D341Med (cell line): ENCODE data around the gene ACKR2.
"Not testable (repeated sequence)": the region's sequence is repeated elsewhere in the genome, so short reads cannot be mapped to it uniquely, and the experiment has no call there.

Source experiments
- DNase-seq: peaks from one replicate; pipeline ENCODE4 v3.0.0; 2012; ENCODE audit warnings: low spot score

The ACKR2 gene

DNA sequence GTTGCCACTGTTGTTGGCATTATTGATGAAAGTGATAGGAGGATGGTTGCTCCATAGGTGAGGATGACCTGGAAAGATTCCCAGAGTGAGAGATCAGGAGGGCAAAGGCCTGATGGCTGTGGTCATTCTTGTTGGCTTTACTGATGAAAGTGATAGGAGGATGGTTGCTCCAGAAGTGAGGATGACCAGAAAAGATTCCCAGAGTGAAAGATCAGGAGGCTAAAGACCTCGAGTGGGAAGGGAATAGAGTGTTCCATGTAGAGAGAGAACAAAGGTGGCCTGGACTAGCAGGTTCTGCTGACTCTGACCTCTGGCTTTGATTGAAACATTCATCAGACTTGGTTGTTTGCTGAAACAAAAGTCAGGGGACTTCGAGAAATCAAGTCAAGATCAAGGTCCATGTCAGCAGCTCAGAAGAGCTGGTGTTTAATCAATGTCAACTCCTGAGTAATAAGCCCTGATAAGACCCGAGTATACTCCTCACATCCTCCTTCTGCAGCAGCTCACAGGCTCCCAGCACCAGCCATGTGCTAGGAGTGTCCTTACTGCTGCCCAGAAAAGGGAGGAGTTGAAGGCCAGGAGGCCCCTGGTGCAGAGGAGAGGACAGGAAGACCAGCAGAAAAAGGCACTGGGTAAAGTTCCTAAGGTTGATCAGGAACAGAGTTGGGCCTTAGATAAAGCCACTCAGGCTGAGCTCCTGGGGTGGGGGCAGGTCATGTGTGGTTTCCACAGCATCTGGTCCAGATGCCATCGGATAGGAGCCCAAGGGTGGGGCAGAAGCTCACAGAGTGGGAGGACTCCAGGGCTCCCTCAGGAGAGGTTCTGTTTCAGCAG, 46.5 kb downstream of the ACKR2 start:
- no peak for DNase-seq

DNA sequence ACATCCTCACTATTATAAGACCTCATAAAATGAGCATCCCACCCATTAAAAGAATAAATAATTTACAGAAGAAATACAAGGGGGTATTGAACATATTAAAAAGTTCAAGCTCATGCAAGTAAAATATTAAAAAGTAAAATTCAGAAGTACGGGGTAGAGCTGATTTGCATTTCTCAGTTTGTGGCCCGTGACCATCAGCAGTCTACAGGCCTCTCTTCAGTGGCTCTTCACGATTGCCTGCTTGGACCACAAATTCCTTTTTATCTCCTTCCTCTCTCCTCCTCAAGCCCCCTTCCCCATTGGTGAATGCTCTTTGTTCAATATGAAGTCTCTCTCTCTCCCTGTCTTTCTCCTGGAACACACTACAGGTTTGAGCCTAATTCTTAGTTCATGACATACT, 47.3 kb downstream of the ACKR2 start:
- no peak for DNase-seq

DNA sequence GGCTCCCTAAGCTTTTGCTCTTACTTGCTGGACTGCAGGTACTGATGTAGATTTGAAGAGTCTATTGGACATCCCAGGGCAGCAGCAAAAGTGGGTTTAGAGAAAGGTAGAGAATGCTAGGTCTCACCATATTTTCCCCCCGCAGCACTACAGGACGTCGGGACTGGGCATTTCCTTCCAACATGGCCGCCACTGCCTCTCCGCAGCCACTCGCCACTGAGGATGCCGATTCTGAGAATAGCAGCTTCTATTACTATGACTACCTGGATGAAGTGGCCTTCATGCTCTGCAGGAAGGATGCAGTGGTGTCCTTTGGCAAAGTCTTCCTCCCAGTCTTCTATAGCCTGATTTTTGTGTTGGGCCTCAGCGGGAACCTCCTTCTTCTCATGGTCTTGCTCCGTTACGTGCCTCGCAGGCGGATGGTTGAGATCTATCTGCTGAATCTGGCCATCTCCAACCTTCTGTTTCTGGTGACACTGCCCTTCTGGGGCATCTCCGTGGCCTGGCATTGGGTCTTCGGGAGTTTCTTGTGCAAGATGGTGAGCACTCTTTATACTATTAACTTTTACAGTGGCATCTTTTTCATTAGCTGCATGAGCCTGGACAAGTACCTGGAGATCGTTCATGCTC, 55.2 kb downstream of the ACKR2 start:
- DNase-seq: no peak

DNA sequence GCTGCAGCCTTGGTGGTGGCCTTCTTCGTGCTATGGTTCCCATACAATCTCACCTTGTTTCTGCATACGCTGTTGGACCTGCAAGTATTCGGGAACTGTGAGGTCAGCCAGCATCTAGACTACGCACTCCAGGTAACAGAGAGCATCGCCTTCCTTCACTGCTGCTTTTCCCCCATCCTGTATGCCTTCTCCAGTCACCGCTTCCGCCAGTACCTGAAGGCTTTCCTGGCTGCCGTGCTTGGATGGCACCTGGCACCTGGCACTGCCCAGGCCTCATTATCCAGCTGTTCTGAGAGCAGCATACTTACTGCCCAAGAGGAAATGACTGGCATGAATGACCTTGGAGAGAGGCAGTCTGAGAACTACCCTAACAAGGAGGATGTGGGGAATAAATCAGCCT, 56.0 kb downstream of the ACKR2 start:
- DNase-seq: no peak

DNA sequence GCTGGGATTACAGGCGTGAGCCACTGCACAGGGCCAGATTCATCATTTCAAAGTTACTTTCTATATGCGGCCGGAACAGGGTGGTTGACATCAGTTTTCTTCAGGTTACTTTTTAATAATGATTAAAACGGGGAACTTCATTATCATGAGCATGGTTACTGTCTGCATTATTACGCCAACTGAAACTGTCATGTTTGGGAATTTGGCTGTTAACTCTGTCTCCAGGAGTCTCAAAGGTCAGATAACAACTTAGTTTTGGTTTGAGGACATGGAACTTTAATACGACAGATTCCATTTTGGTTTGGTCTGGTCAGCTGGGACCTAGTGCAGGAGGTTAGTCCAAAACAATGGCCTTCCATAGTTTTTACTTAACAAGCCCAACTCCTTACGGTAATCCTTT, 57.9 kb downstream of the ACKR2 start:
- no peak for DNase-seq

DNA sequence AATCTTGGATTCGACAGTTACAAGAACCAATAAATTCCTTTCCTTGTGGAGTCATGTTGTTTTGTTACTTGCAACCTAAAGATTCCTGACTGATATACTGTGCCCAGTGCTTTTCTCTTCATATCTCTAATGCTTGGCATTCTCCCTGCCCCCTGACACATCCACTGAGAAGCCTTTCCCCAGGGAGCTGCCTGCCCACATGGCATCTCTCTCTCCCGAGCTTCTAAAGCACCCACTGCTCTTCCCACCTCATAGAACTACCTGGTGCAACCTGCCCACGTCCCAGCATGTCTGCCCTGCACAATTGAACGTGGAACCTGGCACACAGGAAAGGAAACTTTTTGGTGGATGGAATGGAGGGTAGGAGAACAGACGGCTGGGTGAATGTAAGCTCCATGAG, 59.6 kb downstream of the ACKR2 start:
- no peak for DNase-seq

DNA sequence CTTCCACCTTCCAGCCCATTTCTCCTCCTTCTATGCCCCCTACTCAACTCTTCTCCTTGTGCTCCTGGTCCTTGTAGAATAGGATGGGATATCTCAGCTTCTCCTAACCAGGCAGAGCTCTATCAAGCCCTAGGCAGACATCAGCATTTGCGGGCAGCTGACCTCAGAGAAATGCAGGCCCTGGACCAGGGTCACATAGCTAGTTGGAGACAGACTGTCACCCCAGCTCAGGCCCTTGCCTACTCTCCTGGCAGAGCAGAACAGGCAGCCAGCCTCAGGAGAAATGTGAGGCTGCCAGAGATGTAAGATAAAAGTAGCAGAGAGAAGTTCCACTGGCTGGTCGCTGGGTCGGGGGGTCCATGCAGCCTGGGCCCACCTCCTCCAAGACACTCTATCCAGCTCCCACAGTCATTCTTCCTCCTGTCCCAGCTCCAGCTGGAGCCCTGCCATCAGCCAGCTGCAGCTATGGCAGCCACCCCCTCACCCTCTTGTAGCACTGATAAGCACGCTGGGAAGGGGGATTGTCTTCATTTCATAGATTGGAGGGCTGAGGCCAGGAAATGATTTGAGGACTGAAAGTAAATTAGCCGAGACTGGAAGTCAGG, 62.4 kb downstream of the ACKR2 start:
- DNase-seq: no peak

DNA sequence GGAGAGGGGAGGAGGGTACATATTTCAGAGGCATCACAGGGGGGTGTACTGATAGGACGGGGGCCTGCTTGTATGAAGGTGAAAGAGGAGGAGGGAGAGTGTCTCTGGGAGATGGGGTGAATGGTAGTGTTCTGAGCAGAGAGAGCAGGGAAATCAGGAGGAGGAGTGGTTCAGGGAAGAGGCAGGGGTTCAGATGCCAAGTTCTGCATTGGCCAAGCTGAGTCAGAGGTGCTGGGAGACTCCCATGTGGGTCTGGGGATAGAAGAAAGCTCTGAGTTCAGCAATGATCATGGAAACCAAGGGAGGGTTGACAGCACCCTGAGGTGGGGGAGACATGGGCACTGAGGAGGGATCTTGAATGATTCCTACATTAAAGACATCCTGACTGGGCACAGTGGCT, 63.5 kb downstream of the ACKR2 start:
- DNase-seq: no peak

DNA sequence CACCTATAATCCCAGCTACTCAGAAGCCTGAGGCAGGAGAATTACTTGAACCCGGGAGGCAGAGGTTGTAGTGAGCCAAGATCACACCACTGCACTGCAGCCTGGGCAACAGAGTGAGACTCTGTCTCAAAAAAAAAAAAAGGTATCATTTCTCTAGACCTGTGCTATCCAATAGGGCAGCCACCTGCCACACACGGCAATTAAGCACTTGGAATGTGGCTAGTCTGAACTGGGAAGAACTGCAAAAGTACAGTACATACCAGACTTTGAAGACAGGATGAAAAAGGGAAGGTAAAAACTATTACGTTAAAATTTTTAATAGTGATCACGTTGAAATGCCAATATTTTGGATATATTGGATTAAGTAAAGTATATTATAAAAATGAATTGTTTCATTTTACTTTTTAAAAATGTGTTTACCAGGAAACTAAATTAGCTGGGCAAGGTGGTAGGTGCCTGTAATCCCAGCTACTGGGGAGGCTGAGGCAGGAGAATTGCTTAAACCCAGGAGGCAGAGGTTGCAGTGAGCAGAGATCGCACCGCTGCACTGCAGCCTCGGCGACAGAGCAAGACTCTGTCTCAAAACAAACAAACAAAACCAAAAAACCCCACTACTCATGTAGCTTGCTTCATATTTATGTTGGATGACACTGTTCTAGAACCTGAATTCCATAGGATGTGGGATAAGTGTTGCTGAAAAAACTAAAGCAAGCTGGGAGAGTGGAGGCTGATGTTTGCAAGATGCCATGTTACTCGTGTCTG, 64.2 kb downstream of the ACKR2 start:
- DNase-seq: no peak

DNA sequence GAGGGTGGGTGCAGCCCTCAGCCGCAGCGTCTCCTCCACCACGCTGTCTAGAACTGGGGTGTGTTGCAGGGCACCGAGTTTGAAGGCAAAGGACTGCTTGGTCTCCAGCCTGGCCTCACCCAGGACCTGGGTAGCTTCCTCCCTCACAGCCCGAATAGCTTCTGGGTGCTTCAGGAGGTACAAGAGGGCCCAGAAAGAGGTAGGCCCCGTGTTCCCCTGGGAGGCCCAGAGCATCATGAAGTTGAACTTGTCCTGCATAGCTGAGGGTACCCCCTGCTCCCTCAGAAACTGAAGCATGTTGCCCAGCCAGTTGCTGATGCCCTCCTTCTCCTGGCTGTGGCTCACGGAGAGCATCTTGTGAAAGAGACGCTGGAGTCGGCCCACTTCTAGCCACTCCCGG, 65.5 kb downstream of the ACKR2 start:
- DNase-seq: no peak

DNA sequence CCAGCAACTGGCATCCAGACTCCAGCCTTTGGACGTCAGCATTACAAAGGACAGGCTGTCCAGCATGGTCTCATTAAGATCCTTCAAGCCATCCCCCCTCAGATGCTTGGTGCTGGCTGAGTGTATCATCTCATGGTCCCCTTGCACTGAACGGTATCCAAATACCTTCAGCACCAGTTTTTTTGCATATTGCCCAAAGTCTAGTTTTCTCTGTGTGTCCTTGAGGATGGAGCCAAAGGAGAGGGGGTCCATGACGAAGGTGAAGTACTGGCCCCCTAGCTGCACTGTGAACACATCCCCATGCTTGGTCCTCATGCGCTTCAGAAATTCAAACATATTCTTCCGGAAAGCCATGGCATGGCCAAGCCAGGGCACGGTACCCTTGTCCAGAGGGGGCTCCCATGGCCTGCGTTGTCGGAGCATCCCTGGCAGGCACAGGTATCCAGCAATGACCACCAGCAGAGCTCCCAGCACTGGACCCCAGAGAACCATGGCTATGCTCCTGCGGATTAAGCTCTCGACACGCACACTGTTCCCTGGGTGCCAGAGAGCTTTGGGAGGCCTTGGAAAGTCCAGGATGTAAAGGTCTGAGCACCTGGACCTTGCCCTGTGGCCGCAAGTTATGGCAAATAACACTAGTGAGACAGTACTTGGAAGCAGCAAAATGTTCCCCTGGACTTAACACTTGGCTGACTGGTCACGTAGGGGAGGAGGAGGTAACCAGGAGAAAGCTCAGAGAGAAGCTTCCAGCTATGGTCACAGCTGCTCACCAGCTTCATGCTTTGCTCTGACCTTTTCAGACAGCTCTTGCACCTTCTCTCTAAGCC, 66.3 kb downstream of the ACKR2 start, which contains the start of gene CYP8B1:
TSS of gene CYP8B1 (minus strand) at position 555 of the 827 bp plus-strand sequence. CDS start at position 492, 63 bp downstream.
- no peak for DNase-seq

DNA sequence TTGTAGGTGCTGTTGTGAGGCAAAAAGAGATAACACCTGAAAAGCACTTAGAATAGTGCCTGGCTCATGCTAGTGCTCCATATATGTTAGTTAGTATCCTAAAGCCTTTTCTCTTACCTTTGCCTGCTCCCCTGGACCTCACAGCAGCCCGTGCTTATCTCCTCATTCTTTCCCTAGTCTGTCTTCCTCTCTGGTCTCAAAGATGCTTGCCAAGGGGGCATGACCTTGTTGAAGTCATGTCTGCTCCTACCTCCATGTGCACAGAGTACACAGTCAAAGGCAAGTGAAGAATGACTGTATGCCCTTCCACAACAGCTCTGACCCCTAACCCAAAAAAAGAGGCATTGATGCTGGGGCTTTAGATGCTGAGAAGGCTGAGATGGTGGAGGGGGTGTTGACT, 67.2 kb downstream of the ACKR2 start:
- DNase-seq: no peak

DNA sequence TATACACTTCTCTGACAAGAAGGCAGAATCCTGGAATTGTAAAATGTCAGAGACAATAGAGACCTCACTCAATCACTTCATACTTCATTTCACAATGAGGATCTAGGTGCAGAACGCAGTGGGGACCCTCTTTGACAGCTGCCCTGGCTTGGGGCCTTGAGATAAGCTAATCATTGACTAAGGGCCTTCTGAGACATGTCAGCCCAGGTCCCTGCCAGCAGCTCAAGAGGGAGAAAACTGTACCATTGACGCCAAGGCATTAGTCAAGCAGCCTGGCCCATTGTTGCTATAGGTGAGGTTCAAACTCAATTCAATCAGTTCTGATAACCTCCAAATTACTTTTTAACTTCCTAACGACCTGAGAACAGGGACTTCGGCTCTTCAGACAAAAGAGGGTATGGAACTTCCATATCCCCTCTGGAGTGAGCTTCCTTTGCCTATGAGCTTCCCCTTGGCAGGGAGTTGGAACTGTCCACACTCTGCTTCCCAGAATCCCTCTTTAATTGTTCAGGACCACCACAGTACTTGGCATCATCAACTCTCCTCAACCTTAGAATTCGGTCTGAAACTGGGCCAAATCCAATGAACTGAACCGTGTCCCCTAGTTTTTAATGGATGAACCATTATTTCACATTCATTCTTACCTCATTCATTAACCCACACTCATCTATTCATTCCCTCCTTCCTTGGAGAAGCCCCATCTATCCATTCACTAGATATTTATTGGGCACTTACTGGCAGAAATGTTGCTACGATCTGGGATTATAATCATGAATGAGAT, 67.9 kb downstream of the ACKR2 start:
- no peak for DNase-seq

DNA sequence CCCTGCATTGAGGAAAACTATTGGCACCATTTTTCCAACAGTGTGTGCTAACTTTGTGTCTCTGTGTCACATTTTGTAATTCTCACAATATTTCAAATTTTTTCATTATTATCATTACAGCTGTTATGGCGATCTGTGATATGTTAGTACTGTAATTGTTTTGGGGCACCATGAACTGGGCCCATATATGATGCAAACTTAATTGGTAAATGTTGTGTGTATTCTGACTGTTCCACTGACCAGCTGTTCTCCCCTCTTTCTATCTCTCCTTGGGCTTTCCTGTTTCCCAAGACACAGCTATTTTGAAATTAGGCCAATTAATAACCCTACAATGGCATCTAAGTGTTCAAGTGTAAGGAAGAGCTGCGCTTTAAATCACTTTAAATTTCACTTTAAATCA, 68.6 kb downstream of the ACKR2 start:
- DNase-seq: no peak

DNA sequence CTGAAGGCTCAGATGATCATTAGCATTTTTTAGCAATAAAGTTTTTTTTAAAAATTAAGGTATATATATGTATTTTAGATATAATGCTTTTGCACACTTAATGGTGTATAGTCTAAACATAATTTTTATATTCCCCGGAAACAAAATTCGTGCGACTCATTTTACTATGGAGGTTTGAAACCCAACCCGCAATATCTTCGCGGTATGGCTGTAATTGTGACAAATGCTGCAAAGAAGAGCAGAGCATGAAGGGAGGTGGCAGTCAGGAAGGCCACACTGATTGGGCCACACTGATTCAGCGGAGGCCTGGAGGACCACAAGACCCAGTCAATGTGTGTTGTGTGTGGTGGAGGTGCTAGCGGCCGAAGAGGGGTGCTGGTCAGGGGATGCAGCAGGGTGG, 70.9 kb downstream of the ACKR2 start:
- DNase-seq: no peak

DNA sequence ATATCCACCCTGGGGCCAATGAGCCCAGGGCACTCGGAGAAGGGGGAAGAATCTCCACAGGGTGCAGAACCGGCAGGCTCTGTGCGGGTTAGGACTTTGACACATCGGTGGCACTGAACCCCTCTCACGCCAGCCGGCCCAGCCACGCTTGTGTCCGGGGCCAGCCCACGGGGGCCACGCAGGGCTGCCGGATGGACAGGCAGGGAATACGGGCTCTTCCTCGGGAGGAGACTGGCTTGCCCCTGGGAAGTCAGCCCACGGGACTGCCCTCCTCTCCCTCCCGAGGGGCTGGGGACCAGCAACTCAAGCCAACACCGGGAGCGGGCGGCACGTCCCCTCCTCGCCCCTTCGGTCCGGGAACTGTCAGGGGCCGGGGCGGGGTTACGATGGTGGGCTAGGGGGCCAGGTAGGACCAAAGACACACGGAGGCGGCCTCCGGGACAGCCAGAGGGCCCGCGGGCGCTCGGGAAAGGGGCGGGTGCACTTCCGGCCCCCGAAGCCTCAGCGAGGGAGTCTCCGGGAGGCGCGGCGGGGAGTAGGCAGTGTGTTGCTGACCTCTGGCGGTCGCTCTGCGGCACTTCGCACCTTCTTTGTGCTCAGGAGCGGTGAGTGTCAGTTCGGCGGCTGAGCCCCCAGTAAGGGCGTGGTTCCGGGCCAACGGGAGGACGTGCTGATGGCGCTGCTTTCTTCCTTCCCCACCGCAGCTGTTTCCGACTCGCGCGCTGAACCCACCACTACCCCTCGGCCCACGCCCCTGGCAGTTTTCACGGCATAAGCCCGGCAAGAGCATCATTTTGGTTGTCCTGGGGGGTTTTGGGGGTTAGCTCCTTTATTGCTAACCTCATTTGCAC, 71.6 kb downstream of the ACKR2 start:
- peak; percentile 96 for DNase-seq

DNA sequence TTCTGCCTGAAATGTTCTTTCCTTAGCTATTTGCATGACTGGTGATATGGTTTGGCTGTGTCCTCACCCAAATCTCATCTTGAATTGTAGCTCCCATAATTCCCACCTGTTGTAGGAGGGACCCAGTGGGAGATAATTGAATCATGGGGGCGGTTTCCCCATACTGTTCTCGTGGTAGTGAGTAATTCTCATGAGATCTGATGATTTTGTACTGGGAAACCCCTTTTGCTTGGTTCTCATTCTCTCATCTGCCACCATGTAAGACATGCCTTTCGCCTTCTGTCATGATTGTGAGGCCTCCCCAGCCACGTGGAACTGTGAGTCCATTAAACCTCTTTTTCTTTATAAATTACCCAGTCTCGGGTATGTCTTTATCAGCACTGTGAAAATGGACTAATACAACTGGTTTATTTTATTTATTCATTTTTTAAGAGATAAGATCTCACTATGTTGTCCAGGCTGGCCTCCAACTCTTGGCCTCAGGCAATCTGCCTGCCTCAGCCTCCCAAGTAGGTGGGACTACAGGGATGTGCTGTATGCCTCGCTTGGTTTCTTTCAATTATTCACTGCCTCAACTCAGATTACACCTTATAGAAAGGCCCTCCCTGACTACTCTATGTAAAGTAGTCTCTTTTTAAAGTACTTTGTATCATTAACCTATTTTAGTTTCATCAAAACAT, 74.1 kb downstream of the ACKR2 start:
- not testable (repeated sequence) for DNase-seq

DNA sequence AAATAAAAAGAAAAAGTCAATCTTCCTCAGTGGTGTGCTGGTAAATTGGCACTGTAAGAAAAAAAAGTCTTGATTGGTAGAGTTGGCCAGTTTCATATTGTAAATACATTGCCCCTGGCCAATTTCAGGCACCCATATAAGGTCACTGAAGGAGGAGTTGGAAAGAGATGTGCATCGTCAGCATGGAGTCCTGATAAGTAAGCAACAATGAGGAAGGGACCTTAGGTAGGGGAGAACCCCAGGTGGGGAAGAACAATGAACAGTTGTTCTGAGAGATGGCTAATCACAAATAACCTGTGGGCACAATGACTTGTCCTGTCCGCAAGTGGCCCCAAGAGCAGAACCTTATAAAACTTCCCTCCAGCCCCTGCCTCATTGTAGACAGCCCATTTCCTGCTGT, 75.1 kb downstream of the ACKR2 start:
- no peak for DNase-seq

DNA sequence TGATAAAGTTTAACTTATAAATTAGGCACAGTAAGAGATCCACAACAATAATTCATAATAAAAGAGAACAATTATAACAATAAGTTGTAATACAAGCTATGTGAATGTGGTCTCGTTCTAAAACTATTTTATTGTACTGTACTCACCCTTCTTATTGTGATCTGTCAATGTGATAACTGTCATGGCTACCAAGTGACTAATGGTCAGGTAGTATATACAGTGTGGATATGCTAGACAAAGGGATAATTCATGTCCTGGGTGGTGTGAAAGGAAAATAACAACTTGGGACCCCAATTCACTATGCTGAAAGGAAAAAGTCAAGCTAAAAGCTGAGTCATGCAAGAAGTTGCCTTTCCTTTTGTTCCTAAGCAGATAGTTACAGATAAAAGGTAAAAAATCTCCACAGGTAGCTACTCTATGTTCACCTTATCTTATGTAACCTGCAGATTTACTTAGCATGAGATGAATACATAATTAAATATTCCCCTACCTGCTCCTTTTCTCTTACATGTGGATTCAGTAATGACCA, 77.1 kb downstream of the ACKR2 start:
- no peak for DNase-seq
